Right ventricle myocardium inferior (tissue), 1 donor: ENCODE data around the gene NAP1L1. TPM values are rescaled to one million over a fixed set of nuclear protein-coding genes. Genes with fewer than 3 reads are reported as not detected.

Source experiments
- ATAC-seq: fragments of 200-7000 bp; cut with Tn5 transposase; one replicate; pipeline ENCODE4 v1.9.1; 2020; ENCODE audit warnings: mild to moderate bottlenecking, moderate library complexity
- DNase-seq: peaks from one replicate; pipeline ENCODE4 v3.0.0; 2021; ENCODE audit errors: missing footprints
- intact Hi-C: fragments of 100-400 bp; cut with DNase I; formaldehyde crosslinking; loops from one replicate; pipeline ENCODE4 v1.11.0; 2022
- long read RNA-seq: library from polyadenylated mRNA; unstranded; transcript quantifications from one replicate; pipeline ENCODE4 v2.0.0, GENCODE V29; 2021
- total RNA-seq: library from RNA; stranded (reverse); fragmentation: NEBNext Ultra II Directional; extraction: Animal tissue kit (Norgen Biotek cat#: 25700); gene quantifications from one replicate; pipeline ENCODE4 v1.2.1, GENCODE V29; 2021
- donor health status: DM: no; HTN: yes; CAD: no; lungs with severe emphysema.

Gene NAP1L1, protein sequence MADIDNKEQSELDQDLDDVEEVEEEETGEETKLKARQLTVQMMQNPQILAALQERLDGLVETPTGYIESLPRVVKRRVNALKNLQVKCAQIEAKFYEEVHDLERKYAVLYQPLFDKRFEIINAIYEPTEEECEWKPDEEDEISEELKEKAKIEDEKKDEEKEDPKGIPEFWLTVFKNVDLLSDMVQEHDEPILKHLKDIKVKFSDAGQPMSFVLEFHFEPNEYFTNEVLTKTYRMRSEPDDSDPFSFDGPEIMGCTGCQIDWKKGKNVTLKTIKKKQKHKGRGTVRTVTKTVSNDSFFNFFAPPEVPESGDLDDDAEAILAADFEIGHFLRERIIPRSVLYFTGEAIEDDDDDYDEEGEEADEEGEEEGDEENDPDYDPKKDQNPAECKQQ
- 267 TPM for total RNA-seq
- long read RNA-seq, full-length matches to known transcripts = 30 of 63 reads
- long read RNA-seq, partial matches to known transcripts = 11 of 63 reads
- long read RNA-seq, other reads (novel, unspliced or antisense) = 22 of 63 reads

DNA sequence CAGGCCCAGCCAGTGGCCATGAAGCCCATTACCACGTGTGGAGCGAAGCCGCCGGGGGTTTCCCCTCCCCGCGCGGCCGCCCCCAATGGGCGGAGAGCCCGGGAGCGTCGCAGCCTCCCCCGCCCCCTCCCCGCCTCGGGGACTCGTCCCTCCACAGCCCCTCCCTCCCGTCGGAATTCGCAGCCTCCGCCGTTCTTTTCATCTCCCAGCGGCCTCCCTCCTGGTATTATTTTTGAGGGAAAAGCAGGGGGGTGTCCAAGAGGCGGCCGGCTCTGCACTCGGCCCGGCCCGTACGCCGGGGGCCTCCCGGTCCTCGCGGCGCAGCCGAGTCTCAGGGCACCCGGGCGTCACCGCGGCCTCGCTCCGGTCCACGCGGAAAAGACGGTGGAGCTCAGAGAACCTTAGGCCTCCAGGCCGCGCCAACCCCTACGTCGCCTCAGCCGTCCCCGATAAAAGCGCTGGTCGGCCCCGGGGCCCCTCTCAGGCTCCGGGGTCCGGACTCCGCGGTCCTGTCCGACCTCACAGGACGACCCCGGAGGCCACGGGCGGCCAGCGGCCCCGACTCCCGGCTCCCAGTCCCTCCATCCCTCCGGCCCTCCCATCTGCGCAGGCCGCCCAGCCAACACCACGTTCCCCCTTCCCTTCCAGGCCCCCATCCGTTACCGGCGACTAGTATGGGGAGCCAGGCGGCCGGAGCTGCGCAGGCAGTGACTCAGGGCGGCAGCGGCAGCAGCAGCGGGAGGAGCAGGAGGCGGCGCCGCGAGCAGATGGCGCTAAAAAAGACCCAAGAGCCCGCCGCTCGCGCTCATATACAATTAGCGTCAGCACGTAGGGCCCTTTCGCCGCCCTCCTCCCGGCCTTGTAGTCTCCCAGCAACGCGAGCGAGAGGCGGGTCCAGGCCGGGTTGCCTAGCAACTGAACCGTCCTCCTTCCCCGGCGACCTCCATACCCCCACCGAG lies at the start of gene NAP1L1:
Gene NAP1L1, minus strand, starts transcription at position 782 of the 959 bp plus-strand sequence. CDS start 10,466 bp downstream, outside the sequence.
- intact Hi-C loops = loop anchor here (2.0 to 5.0 kb wide), 3 partner anchors 73 to 475 kb away; partner anchors contain the start of genes BBS10 and OSBPL8
- DNase-seq (peak; percentile 99), ATAC-seq (peak; percentile 97)

- intact Hi-C loops = no loop called here
- DNase-seq = no peak
- no peak for ATAC-seq
Measured at GRCh38 chr12:76127588-76127987, 43.1 kb upstream of the NAP1L1 start.

- no peak for DNase-seq
- no peak for ATAC-seq
- intact Hi-C loops = no loop called here
Measured at GRCh38 chr12:76124456-76124855, 40.0 kb upstream of the NAP1L1 start.

- DNase-seq (no peak), ATAC-seq (no peak)
- intact Hi-C loops = no loop called here
Measured at GRCh38 chr12:76123259-76124212, 39.1 kb upstream of the NAP1L1 start.

GRCh38 chr12:76119887-76120286 lies 35.4 kb upstream of the NAP1L1 start:
- no peak for ATAC-seq
- no peak for DNase-seq
- intact Hi-C loops = no loop called here

DNA sequence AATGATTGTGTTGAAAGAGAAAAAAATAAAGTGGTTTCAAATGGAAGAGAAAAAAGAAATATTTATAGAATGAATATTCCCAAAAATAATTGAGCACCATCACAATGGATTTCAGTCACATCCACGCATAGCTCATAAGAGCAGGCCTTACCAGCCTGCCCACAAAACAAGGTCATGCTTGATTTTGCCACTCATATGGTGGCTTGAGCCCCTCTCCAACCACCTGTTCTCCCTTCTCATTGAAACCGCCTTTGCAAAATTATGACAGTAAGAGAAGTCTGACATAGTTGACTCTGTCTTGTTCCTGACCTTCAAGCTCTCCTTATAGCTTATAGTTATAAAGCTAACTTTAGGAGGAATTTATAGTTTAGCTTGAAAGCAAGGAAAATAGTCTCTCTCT lies 33.3 kb upstream of the NAP1L1 start:
- ATAC-seq = no peak
- intact Hi-C loops = no loop called here
- no peak for DNase-seq

DNA sequence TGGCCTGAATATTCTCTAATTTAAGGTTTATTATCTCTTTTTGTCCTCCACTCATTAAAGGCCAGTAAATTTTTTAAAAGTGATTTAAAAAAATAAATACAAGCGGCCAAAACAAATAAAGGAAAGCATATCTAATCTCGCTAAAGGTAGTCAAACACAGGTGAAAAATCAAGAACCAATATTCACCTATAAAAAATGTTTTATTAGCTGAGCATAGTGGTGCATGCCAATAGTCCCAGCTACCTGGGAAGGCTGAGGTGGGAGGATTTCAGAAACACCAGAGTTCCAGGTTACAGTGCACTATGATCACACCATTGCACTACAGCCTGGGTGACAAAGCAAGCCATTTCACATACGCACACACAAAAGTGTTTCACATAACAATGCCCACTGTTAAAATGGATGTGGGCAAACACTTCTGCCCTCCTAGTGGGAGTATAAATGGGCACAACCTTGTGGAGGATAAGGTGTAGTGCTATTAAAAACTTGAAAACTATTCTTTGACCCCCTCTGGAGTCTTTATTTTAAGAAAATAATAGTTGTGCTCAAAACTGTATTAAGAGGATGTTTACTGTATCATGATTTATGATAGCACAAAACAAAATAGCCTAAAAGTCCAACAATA lies 32.7 kb upstream of the NAP1L1 start:
- intact Hi-C loops = no loop called here
- DNase-seq (no peak), ATAC-seq (no peak)

DNA sequence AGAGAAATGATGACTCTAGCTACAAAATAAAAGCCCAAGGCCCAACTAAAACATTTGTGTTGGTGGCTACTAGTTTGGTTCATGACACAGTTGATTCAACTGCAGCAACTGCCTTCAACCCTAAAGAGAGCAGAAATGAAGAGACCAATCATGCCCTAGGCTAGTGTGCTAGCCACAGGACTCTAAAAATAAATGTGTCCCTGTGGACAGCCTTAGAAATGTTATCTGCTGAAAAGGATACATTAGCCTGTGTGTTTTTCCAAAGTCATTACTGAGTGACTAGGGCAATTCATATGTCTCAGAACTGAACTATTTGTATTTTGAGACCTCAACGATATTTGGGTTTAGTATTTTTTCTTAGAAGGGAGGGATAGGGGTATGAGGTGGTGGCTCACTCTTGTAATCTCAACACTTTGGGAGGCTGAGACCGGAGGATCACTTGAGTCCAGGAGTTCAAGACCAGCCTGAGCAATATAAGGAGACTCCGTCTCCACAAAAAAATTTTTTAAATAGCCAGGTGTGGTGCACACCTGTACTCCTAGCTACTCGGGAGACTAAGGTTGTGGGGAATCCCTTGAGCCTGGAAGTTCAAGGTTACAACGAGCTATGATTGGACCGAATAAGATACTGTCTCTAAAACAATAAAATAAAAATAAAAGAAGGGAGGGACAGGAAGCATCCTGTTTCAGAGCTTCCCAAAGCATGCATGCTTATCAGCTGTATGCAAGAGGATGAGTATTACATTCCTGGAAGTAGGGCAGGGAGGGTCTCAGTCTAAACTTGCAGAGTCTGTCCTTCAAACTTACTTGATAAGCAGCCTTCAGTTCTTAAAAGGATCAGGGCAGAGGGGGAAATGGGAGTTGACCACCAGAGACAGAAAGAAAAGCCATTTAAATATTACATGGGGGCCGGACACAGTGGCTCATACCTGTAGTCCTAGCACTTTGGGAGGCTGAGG lies 29.6 kb upstream of the NAP1L1 start:
- intact Hi-C loops = no loop called here
- DNase-seq (no peak), ATAC-seq (peak; percentile 74)

- DNase-seq (no peak), ATAC-seq (no peak)
- intact Hi-C loops = no loop called here
Measured at GRCh38 chr12:76111209-76111749, 26.8 kb upstream of the NAP1L1 start.

GRCh38 chr12:76109879-76110278 lies 25.4 kb upstream of the NAP1L1 start:
- intact Hi-C loops = no loop called here
- ATAC-seq = no peak

DNA sequence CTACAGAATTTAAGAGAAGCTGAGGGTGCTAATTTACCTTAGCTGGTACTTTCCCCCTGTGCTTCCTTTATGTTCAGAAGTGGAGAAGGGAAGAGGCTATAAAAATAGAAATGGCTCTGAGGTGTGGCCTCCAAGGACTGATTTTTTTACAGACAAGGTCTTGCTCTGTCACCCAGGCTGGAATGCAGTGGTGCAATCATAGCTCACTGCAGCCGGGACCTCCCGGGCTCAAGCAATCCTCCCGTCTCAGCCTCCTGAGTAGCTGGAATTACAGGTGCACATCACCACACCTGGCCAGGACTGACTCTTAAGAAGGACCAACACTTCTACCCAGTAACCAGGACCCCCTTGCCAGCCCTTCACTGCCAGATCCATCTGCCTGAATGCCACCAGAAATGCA lies 23.9 kb upstream of the NAP1L1 start:
- ATAC-seq = no peak
- intact Hi-C loops = no loop called here
- no peak for DNase-seq

More at GRCh38 chr12:76109879-76110278, 25.4 kb upstream of the NAP1L1 start:
- DNase-seq = no peak

GRCh38 chr12:76106631-76107030 lies 22.1 kb upstream of the NAP1L1 start:
- no peak for DNase-seq
- intact Hi-C loops = no loop called here
- no peak for ATAC-seq

DNA sequence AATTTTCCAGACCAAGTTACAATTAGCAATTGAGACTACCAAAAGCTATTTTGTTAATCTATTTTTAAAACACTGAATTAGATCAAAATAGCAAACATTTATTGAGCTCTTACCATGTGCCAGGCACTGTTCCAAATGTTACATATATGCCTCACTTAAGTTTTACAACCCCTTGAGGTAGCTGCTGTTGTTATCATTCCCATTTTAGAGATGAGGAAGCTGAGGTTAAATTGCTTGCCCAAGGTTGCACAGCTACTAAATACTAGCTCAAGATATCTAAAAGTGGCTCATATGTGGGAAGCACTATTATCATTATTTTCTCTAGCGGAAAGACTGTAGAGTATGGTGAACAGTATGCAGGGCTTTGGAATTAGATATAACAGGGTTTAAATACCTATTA lies 19.5 kb upstream of the NAP1L1 start:
- DNase-seq = no peak
- intact Hi-C loops = no loop called here
- no peak for ATAC-seq

DNA sequence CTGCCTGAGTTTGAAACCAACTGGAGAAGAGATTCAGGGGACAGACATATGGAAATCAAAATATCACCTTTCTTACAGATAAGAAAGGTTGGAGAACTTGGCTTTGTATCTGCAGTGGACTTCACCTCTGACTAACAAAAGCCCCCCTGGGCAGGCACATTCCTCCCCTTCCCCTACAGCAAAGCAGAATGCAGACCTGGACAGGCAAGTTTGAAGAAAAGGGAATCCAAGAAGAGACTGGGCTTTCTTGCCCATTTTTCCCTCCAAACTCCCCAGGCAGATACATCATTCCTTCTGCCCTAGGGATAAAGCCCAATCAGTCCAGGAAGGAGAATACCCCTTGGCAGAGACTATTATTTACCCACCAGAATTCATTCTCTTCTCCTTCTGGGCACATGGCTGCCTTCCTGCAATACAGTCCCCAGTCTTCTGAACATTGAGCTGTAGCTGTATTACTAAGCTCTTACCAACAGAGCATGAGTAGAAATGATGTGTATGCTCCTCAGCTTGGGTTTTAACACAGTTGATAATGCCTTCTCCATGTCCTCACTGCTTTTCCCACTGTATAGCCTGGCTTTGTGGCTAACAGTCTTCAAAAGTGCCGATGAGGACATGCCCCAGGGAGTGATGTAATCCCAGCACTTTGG lies 17.4 kb upstream of the NAP1L1 start:
- DNase-seq (no peak), ATAC-seq (no peak)
- intact Hi-C loops = no loop called here

DNA sequence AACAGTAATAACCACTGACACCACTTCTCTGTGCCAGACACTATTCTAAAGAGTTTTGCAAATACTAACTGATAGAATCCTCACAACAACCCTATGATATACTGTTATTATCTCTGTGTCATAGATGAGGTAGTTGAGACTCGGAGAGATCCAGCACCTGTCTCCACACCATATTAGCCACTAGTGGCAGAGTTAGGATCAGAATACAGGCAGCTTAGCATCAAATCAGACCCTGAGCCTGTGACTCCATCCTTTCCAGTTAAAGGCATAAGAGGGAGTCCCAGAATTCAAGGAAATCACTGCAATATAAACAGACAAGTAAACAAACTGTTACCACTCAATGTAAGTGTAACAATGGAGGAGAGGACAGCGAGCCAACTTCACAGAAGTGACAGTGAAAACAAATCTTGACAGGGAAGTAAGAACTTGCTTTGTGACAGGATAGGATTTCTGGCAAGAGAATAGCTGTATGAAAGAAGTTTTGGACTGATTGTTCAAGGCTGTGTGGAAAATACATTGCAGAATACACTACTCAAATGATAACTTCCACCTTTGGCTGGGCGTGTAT lies 11.7 kb upstream of the NAP1L1 start:
- DNase-seq (no peak), ATAC-seq (no peak)
- intact Hi-C loops = no loop called here

DNA sequence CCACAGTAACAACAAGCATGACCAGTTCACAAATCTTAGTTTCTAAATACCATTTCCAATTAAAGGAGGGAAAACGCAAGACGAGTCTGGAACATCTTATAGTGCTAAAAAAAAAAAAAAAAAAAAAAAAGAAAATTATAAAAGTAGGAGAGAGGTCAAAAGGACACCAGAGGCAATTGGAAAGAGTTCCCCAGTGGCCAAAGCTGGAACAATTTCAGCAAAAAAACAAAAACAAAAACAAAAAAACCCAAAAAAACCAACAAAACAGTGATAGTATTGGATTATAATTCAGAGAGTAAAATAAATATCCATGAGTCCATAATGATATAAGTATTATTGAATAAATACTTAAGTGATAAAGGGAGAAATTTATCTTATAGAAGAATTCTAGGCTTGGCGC lies 10.3 kb upstream of the NAP1L1 start:
- intact Hi-C loops = no loop called here
- DNase-seq = no peak

More for the DNA sequence above, 10.3 kb upstream of the NAP1L1 start:
- no peak for ATAC-seq
